DND-41 (cell line): ENCODE data around the gene CFHR5.

ENCODE experiments used
- CTCF ChIP-seq: IDR thresholded peaks from 2 replicates; pipeline ENCODE4 v1.5.1; 2012; ENCODE audit warnings: borderline replicate concordance, low read length, moderate library complexity, mild to moderate bottlenecking; ENCODE audit not compliant: poor library complexity, severe bottlenecking; ENCODE audit errors: extremely low read depth
- EZH2 ChIP-seq: IDR thresholded peaks from 3 replicates; pipeline ENCODE4 v1.6.1; 2012; ENCODE audit warnings: borderline replicate concordance, low read depth, mild to moderate bottlenecking, moderate library complexity, low read length, inconsistent platforms; ENCODE audit not compliant: severe bottlenecking

DNA sequence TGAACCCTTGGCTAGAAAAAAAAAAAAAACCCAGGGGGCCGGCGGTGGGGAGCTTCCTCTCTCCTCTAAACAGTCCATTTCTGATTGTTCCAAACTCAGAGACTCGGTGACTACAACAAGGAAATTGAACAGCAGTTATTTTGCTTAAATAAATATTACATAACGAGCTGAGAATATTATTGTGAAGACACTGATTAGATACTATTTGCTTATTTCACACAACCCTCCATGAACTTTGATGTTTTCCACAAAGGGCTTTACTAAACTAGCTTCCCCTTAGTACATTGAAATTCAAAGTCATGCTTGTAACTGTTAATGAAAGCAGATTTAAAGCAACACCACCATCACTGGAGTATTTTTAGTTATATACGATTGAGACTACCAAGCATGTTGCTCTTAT is at the start of gene CFHR5:
- TF ChIP-seq CTCF, result no peak
- no peak for TF ChIP-seq EZH2
